ENCODE data around the gene TEX2.

- no peak for TF ChIP-seq POLR2A (IDR thresholded peaks at IDR 0.05)
- TF ChIP-seq CTCF (IDR thresholded peaks at IDR 0.05), result no peak
- no peak for TF ChIP-seq POLR2AphosphoS5 (IDR thresholded peaks at IDR 0.05)
- TF ChIP-seq EP300 (IDR thresholded peaks at IDR 0.05), result no peak
Observed at GRCh38 chr17:64135000-64135399, 128.1 kb downstream of the TEX2 start.
